HEK293 (cell line): ENCODE data around the gene MACROD1.

ENCODE experiments used
- GLIS2 ChIP-seq: fragments of 450-650 bp; formaldehyde crosslinking; IDR thresholded peaks from 2 replicates; pipeline ENCODE4 v1.5.1; 2016; ENCODE audit warnings: missing biosample characterization, missing genetic modification characterization
- HOXD13 ChIP-seq: sonication (generic); formaldehyde crosslinking; IDR thresholded peaks from 2 replicates; pipeline ENCODE4 v1.8.0; 2022; ENCODE audit warnings: missing genetic modification reagents, borderline replicate concordance
- IKZF3 ChIP-seq: fragments of 450-650 bp; IDR thresholded peaks from 2 replicates; pipeline ENCODE4 v1.5.0; 2018; ENCODE audit warnings: missing biosample characterization, mild to moderate bottlenecking, missing genetic modification characterization, moderate library complexity
- KLF7 ChIP-seq: fragments of 450-650 bp; formaldehyde crosslinking; IDR thresholded peaks from 2 replicates; pipeline ENCODE4 v1.5.1; 2016; ENCODE audit warnings: missing biosample characterization, missing genetic modification characterization, borderline replicate concordance
- KLF9 ChIP-seq: fragments of 450-650 bp; formaldehyde crosslinking; IDR thresholded peaks from 2 replicates; pipeline ENCODE4 v1.5.1; 2016; ENCODE audit warnings: missing biosample characterization, missing genetic modification characterization, low read depth
- PRDM2 ChIP-seq: fragments of 450-650 bp; formaldehyde crosslinking; IDR thresholded peaks from 2 replicates; pipeline ENCODE4 v1.5.1; 2016; ENCODE audit warnings: missing biosample characterization, missing genetic modification characterization, borderline replicate concordance
- REPIN1 ChIP-seq: fragments of 450-650 bp; formaldehyde crosslinking; IDR thresholded peaks from 2 replicates; pipeline ENCODE4 v1.5.1; 2017; ENCODE audit warnings: missing biosample characterization, missing genetic modification characterization, low read depth
- SCRT2 ChIP-seq: fragments of 450-650 bp; formaldehyde crosslinking; IDR thresholded peaks from 2 replicates; pipeline ENCODE4 v1.5.1; 2016; ENCODE audit warnings: missing biosample characterization, missing genetic modification characterization
- SP3 ChIP-seq: fragments of 450-650 bp; formaldehyde crosslinking; IDR thresholded peaks from 2 replicates; pipeline ENCODE4 v1.5.1; 2016; ENCODE audit warnings: missing biosample characterization, missing genetic modification characterization
- TRIM28 ChIP-seq: IDR thresholded peaks from 2 replicates; pipeline ENCODE4 v1.6.1; 2011; ENCODE audit warnings: low read length, control low read depth, borderline replicate concordance
- ZNF174 ChIP-seq: fragments of 450-650 bp; formaldehyde crosslinking; IDR thresholded peaks from 2 replicates; pipeline ENCODE4 v1.5.0; 2017; ENCODE audit warnings: missing biosample characterization, mild to moderate bottlenecking, missing genetic modification characterization
- ZNF202 ChIP-seq: fragments of 450-650 bp; formaldehyde crosslinking; IDR thresholded peaks from 2 replicates; pipeline ENCODE4 v1.5.1; 2016; ENCODE audit warnings: missing biosample characterization, missing genetic modification characterization, borderline replicate concordance
- ZNF23 ChIP-seq: fragments of 450-650 bp; formaldehyde crosslinking; IDR thresholded peaks from 2 replicates; pipeline ENCODE4 v1.5.1; 2016; ENCODE audit warnings: missing biosample characterization, missing genetic modification characterization, borderline replicate concordance
- ZNF324 ChIP-seq: fragments of 450-650 bp; formaldehyde crosslinking; IDR thresholded peaks from 2 replicates; pipeline ENCODE4 v1.5.1; 2016; ENCODE audit warnings: missing biosample characterization, missing genetic modification characterization
- ZNF341 ChIP-seq: fragments of 450-650 bp; formaldehyde crosslinking; IDR thresholded peaks from 2 replicates; pipeline ENCODE4; 2016; ENCODE audit warnings: low read depth, missing biosample characterization, missing genetic modification characterization
- ZNF350 ChIP-seq: fragments of 450-650 bp; formaldehyde crosslinking; IDR thresholded peaks from 2 replicates; pipeline ENCODE4 v1.5.0; 2017; ENCODE audit warnings: missing biosample characterization, mild to moderate bottlenecking, missing genetic modification characterization
- ZNF510 ChIP-seq: fragments of 450-650 bp; formaldehyde crosslinking; IDR thresholded peaks from 2 replicates; pipeline ENCODE4 v1.5.1; 2018; ENCODE audit warnings: mild to moderate bottlenecking, missing genetic modification characterization, missing biosample characterization; ENCODE audit not compliant: insufficient replicate concordance
- ZNF549 ChIP-seq: fragments of 450-650 bp; IDR thresholded peaks from 2 replicates; pipeline ENCODE4 v1.5.1; 2018; ENCODE audit warnings: missing biosample characterization, missing genetic modification characterization, mild to moderate bottlenecking, inconsistent platforms, moderate library complexity
- ZNF560 ChIP-seq: fragments of 450-650 bp; formaldehyde crosslinking; IDR thresholded peaks from 2 replicates; pipeline ENCODE4 v1.5.1; 2017; ENCODE audit warnings: missing biosample characterization, missing genetic modification characterization, borderline replicate concordance
- ZNF654 ChIP-seq: fragments of 450-650 bp; formaldehyde crosslinking; IDR thresholded peaks from 2 replicates; pipeline ENCODE4 v1.5.1; 2016; ENCODE audit warnings: low read depth, missing biosample characterization, missing genetic modification characterization
- ZNF701 ChIP-seq: fragments of 450-650 bp; formaldehyde crosslinking; IDR thresholded peaks from 2 replicates; pipeline ENCODE4 v1.5.1; 2016; ENCODE audit warnings: missing biosample characterization, missing genetic modification characterization
- TF ChIP-seq, protein P1 (sequence below): fragments of 450-650 bp; formaldehyde crosslinking; IDR thresholded peaks from 2 replicates; pipeline ENCODE4 v1.5.1; 2016; ENCODE audit warnings: missing biosample characterization, missing genetic modification characterization
- TF ChIP-seq, protein P2 (sequence below): sonication (generic); formaldehyde crosslinking; IDR thresholded peaks from 2 replicates; pipeline ENCODE4 v1.8.1; 2022; ENCODE audit warnings: mild to moderate bottlenecking, moderate library complexity, missing genetic modification reagents

MACROD1 gene

DNA sequence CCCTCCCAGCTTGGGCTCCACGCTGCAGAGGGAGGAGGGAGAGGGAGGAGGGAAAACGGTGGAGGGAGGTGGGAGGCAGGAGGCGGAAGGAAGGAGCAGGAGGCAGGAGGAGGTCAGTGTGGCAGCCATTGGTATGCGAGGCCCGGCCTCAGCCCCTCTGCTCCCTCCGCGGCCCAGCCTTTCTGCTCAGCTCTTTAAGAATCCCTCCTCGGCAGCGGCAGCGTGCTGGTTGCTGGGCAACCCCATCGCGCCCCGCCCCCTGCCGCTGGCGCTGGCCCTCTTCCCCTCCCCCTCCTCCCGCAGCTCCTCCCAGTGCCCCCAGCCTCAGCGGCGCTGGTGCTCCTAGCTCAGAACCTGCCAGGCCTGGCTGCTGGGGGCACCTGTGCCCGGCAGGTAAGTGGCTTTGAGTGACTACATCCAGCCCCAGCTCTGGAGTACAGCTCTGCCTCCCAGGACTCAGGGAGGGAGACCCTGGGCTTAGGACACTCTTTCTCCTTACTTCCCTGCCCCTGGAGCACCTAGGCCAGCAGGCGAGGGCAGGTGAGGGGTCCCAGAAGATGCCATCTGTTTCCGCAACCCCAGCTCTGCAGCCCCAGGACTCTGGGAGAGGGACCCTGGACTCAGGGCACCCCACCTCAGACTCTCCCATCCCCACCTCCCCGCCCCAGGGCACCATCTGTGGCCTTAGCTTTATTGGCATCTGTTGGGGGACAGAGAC is 137.4 kb downstream of the MACROD1 start (continued):
- TF ChIP-seq ZNF701 (no peak), ZNF510 (tag by site-specific recombination) (no peak), ZNF174 (tag by site-specific recombination) (no peak), GLIS2 (tag by site-specific recombination) (peak; percentile 7; the same call in 1 of the 2 replicates), ZNF560 (peak; percentile 92), ZNF549 (tag by site-specific recombination) (no peak), ZNF202 (no peak), ZNF23 (tag by site-specific recombination) (no peak), PRDM2 (tag by site-specific recombination) (no peak), ZNF324 (no peak), KLF7 (tag by site-specific recombination) (no peak), SCRT2 (tag by site-specific recombination) (no peak), TRIM28 (no peak), KLF9 (tag by site-specific recombination) (peak; percentile 48; the same call in 1 of the 2 replicates), SP3 (0 out of 2 replicates have a peak, but pooled peaks have one; percentile 28), ZNF350 (tag by site-specific recombination) (no peak), HOXD13 (CRISPR knock-in tag) (no peak), REPIN1 (tag by site-specific recombination) (no peak), ZNF654 (tag by site-specific recombination) (no peak), ZNF341 (peak; percentile 47; the same call in 1 of the 2 replicates), IKZF3 (tag by site-specific recombination) (no peak)
- TF ChIP-seq, protein P1, sequence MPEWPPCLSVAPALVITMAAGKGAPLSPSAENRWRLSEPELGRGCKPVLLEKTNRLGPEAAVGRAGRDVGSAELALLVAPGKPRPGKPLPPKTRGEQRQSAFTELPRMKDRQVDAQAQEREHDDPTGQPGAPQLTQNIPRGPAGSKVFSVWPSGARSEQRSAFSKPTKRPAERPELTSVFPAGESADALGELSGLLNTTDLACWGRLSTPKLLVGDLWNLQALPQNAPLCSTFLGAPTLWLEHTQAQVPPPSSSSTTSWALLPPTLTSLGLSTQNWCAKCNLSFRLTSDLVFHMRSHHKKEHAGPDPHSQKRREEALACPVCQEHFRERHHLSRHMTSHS (tag by site-specific recombination): no peak
- TF ChIP-seq, protein P2, sequence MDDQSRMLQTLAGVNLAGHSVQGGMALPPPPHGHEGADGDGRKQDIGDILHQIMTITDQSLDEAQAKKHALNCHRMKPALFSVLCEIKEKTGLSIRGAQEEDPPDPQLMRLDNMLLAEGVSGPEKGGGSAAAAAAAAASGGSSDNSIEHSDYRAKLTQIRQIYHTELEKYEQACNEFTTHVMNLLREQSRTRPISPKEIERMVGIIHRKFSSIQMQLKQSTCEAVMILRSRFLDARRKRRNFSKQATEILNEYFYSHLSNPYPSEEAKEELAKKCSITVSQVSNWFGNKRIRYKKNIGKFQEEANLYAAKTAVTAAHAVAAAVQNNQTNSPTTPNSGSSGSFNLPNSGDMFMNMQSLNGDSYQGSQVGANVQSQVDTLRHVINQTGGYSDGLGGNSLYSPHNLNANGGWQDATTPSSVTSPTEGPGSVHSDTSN (CRISPR knock-in tag): no peak
